ENCODE measurements around the gene DCAF6.

Gene DCAF6

DNA sequence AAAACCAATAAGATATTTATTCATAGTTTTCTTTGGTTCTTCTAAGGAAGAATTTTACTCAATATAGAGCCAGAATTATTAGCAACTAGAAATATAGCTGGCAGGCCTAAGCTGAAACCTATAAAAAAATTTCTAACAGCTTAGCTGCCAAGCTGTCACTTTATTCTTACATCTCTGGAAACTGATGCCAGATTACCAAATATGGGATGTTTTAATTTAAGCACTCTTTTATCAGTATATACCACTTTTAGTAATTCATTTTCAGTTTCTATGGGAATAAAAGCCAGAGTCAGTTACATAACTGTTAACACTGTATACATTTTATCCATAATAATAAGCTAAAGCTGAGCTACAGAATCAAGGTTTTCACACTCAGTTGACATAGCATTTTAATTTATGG lies 69.0 kb downstream of the DCAF6 start:
- TF ChIP-seq, protein P1, sequence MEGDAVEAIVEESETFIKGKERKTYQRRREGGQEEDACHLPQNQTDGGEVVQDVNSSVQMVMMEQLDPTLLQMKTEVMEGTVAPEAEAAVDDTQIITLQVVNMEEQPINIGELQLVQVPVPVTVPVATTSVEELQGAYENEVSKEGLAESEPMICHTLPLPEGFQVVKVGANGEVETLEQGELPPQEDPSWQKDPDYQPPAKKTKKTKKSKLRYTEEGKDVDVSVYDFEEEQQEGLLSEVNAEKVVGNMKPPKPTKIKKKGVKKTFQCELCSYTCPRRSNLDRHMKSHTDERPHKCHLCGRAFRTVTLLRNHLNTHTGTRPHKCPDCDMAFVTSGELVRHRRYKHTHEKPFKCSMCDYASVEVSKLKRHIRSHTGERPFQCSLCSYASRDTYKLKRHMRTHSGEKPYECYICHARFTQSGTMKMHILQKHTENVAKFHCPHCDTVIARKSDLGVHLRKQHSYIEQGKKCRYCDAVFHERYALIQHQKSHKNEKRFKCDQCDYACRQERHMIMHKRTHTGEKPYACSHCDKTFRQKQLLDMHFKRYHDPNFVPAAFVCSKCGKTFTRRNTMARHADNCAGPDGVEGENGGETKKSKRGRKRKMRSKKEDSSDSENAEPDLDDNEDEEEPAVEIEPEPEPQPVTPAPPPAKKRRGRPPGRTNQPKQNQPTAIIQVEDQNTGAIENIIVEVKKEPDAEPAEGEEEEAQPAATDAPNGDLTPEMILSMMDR (conservative IDR thresholded peaks at IDR 0.05; ENCODE audit: control insufficient read depth, insufficient read depth, low read depth, low read length): no peak
- H3K4me3 ChIP-seq (ENCODE audit: control insufficient read depth, low read depth, low read length): no peak overlapping the region
- DNase-seq (ENCODE audit: low read depth): no peak

DNA sequence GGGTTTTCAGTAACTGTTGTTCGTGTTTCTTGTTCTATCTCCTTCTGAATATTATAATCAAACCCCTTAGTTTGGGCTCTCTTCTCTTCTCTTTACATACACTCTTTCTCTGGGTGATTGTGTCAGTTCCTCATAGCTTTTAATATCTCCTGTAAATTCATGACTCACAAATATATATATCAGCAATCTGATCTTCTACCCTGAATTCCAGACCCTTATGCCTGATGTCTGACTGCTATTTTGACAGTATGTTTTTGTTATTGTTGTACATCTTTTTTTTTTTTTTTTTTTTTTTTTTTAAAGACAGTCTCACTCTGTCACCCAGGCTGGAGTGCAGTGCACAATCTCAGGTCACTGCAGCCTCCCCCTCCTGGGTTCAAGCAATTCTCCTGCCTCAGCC lies 71.2 kb downstream of the DCAF6 start:
- TF ChIP-seq, protein P1 (conservative IDR thresholded peaks at IDR 0.05; ENCODE audit: control insufficient read depth, insufficient read depth, low read depth, low read length): no peak
- DNase-seq (ENCODE audit: low read depth): no peak
- no peak overlapping the region for H3K4me3 ChIP-seq (ENCODE audit: control insufficient read depth, low read depth, low read length)

DNA sequence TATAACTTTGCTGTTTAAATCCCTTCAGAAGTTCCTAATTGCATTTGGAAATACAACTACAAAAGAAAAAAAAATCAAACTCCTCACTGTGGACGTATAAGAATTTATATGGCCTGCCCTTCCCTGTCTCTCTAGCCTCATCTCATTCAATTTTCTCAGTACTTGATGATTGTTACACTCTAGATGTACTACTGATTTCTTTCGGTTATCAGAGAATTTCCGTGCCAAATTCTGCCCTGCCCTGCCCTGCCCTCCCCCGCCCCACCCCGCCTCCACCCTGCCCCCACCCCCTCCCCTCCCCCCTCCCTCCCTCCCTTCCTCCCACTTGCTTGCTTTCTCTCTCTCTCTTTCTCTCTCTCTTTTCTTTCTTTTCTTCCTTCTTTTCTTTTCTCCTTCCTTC lies 72.1 kb downstream of the DCAF6 start:
- H3K4me3 ChIP-seq (ENCODE audit: control insufficient read depth, low read depth, low read length): no peak overlapping the region
- TF ChIP-seq, protein P1 (conservative IDR thresholded peaks at IDR 0.05; ENCODE audit: control insufficient read depth, insufficient read depth, low read depth, low read length): no peak

GRCh38 chr1:168009322-168009721 lies 72.8 kb downstream of the DCAF6 start:
- H3K4me3 ChIP-seq (ENCODE audit: control insufficient read depth, low read depth, low read length): no peak overlapping the region
- TF ChIP-seq, protein P1 (conservative IDR thresholded peaks at IDR 0.05; ENCODE audit: control insufficient read depth, insufficient read depth, low read depth, low read length): no peak

More for the DNA sequence above, 72.1 kb downstream of the DCAF6 start:
- no peak for DNase-seq (ENCODE audit: low read depth)

GRCh38 chr1:168019407-168019806 lies 82.9 kb downstream of the DCAF6 start:
- DNase-seq (ENCODE audit: low read depth): no peak
- TF ChIP-seq, protein P1 (conservative IDR thresholded peaks at IDR 0.05; ENCODE audit: control insufficient read depth, insufficient read depth, low read depth, low read length): no peak

More at GRCh38 chr1:168009322-168009721, 72.8 kb downstream of the DCAF6 start:
- no peak for DNase-seq (ENCODE audit: low read depth)

DNA sequence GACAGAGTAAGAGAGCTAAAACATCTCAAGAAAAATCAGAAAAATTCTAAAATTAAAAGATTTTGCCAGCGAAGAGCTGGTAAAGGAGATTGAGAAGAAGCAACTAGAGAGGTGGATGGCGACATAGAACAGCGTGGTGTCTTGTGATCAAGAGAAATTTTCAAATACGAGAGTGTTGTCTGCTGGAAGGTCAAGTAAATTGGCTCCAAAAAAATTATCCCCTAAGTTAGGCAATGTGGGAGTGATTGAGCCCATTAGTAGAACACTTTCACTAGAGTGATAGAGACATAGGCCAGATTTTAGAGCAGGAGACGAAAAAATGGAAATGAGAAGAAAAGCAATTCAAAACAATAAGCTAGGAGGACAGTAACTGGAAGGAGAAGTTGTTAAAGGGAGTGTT lies 94.7 kb downstream of the DCAF6 start:
- TF ChIP-seq, protein P1 (conservative IDR thresholded peaks at IDR 0.05; ENCODE audit: control insufficient read depth, insufficient read depth, low read depth, low read length): no peak
- no peak for DNase-seq (ENCODE audit: low read depth)
- no peak overlapping the region for H3K4me3 ChIP-seq (ENCODE audit: control insufficient read depth, low read depth, low read length)

More at GRCh38 chr1:168019407-168019806, 82.9 kb downstream of the DCAF6 start:
- no peak overlapping the region for H3K4me3 ChIP-seq (ENCODE audit: control insufficient read depth, low read depth, low read length)

DNA sequence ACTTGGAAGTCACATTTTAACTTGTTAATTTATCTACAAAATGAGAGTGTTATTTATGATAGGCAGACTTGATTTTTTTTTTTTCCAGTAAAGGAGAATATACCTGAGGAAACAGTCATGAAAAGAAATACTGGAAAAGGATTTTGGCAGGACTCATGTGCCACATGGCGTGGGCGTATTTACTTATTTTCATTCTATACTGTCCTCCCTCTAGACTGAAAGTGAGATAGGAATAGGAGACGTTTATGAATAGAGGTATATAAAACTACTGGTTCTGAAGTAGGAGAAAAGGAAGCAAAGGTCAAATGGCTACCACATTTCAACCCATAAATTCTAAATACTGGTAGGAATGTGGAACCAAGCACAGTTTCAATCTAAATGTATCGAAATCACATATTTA lies 95.1 kb downstream of the DCAF6 start:
- TF ChIP-seq, protein P1 (conservative IDR thresholded peaks at IDR 0.05; ENCODE audit: control insufficient read depth, insufficient read depth, low read depth, low read length): no peak
- no peak for DNase-seq (ENCODE audit: low read depth)
- H3K4me3 ChIP-seq (ENCODE audit: control insufficient read depth, low read depth, low read length): no peak overlapping the region
